Activated naive CD4-positive, alpha-beta T cell treated with anti-CD3 and anti-CD28 coated beads, Interleukin-2, amount 50 U/mL, for 16 hours (primary cell): ENCODE results near the gene RB1.

ENCODE experiments used
- DNase-seq: peaks from one replicate; pipeline ENCODE4 v3.0.0-alpha.2; 2020

The RB1 gene

DNA sequence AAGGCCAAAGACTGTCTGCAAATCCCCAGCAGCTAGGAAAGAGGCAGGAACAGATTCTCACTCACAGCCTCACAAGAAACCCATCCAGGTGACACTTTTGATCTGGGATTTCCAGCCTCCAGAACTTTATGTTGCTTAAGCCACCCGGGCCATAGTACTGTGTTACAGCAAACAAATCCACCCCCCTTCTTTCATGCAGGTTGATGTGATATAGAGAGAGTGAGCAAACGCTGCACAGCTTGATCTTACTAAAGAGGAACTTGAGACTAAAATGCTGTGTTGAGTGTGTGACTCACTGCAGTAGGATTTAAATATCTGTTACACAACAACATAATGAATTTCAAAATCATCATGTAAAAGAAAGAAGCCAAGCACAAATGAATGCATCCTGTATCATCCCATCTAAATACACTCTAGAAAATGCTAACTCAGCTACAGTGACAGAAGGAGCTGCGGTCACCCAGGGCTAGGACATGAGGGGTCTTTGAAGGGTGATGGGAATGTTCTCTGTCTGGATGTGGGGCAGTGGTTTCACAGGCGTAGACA, 197.2 kb downstream of the RB1 start:
- no peak for DNase-seq

GRCh38 chr13:48501705-48502104, 198.2 kb downstream of the RB1 start:
- DNase-seq = no peak

GRCh38 chr13:48502601-48503319, 199.2 kb downstream of the RB1 start:
- no peak for DNase-seq

DNA sequence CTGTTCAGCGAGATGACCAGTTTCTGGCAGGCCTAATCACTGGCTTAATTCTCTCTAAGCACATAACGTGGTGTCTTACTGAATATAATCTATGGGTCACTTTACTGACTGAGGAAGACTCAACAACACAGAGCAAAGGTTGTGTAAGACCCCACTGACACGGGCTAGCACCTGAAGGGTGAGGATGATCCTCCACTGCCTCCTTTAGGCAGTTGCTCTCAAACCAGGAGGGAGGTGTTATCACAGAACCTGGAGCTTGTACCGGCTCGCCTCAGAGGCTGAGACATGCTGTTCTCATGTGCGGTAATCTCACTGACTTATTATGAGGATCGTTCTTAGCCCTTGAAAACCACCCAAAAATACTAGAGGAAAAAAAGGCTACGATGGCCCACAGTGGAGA, 201.1 kb downstream of the RB1 start:
- no peak for DNase-seq

- DNase-seq = peak; percentile 44
These were observed 201.5 kb downstream of the RB1 start for GRCh38 chr13:48505012-48505411.

- DNase-seq = peak; percentile 41
These were observed 202.1 kb downstream of the RB1 start for GRCh38 chr13:48505597-48506091.

DNA sequence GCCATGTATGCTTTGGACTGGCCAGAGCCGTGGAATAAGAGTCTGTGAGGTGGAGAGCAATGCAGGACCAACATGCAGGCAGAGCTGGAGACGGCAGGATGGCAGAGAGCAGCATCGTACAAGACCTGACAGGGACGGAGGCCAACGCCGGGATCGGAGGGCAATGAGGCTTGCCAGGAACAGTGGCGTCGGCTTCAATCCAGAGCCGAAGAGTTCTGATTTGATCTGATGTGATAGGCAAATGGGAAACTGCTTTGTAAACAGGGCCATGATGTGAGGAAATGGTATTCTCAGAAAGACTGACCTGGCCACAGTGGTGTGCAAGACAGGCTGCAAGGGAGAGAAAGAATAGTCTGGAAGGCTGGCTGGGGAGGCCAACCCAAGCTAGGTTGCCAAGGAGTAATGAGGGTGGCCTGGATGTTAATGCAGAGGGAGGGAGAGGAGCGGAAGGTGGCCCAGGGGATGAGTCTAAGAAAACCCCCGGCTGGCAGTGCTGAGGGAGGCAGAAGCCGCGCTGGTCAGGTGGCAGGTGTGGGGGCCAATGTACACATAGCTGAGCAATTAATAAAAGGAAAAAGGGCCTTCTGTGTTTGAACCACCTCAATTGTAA, 202.6 kb downstream of the RB1 start:
- no peak for DNase-seq

GRCh38 chr13:48507021-48507420, 203.5 kb downstream of the RB1 start:
- DNase-seq = no peak

- DNase-seq = no peak
These were observed 204.5 kb downstream of the RB1 start for GRCh38 chr13:48508011-48508410.

- no peak for DNase-seq
These were observed 207.1 kb downstream of the RB1 start for GRCh38 chr13:48510698-48511097.

DNA sequence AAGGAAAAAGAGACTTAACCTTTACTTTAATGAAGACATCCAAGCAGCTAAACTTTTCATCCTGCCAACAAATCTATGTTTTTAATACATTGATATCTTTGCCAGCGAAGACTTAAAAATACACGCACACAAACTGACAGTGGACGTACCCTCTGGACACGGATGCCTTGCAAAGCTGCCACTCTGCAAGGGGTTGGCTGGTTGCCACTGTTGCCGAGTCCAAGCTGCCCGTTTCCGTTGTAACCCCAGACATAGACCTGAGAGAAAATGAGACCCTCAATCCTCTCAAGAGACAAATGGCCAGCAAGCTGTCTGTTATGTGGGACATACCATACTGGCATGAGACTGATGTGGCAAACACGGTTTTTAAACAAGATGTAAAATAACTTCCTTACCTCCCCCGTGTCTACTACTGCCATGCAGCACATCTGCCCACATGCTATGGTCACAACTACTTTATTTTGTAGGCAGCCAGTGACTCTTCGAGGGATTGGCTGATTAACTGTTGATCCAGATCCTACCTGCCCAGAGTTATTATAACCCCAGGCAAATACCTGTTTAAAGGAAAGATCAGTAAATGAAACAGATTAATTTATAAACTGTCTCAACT, 208.2 kb downstream of the RB1 start:
- no peak for DNase-seq

DNA sequence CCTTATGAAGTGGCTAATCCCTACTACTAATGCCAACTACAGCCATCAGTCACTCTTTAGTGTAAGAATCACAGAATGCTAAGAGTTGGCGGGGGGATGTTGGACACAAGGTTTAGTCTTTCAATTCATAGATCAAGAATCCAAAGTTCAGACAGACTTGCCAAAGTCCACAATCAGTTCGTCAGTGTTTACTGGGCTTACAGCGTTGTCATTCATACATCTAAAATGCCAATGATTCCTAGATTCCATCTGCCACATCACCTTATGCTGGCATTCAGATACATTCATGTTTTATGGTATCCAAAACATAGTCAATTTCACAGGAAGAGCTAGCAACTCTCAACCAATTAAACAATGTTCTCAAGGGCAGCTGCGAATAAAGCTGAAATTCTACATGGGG, 211.2 kb downstream of the RB1 start:
- no peak for DNase-seq

DNA sequence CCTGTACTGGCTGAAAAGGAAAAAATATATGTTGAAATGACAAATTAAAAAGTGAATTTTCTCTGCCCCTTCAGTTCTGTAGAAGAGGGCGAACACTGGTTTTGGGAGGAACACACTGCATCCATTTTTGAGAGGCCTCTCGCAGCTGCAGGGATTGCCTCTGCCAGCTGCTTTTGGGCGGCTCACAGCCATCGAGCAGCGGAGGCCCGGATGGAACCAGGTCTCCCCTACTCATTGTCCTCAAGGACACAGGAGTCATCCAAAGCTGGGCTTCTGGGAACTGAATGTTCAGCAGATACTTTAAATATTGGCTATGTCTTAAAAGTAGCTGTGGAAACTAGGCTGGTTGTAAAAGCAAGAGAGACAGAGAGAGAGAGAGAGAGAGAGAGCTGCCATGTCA, 212.2 kb downstream of the RB1 start:
- no peak for DNase-seq

- DNase-seq = no peak
These were observed 214.5 kb downstream of the RB1 start for GRCh38 chr13:48518083-48518482.

DNA sequence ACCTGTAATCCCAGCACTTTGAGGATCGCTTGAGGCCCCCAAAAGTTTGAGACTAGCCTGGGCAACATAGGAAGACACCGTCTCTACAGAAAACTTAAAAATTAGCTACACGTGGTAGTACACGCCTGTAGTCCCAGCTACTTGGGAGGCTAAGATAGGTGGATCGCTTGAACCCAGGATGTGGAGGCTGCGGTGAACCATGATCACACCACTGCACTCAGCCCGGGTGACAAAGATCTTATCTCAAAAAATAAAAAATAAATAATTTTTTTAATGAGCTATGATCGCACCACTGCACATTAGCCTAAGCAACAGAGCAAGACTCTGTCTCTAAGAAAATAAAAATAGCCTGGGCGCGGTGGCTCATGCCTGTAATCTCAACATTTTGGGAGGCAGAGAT, 222.7 kb downstream of the RB1 start:
- DNase-seq = no peak

GRCh38 chr13:48527955-48528354, 224.4 kb downstream of the RB1 start:
- DNase-seq = no peak

GRCh38 chr13:48528720-48529119, 225.2 kb downstream of the RB1 start:
- DNase-seq = no peak

- no peak for DNase-seq
These were observed 227.3 kb downstream of the RB1 start for GRCh38 chr13:48530833-48531232.
